HCT116 (cell line): ENCODE data around the gene HOXD10.

Source experiments
- ATF3 ChIP-seq: IDR thresholded peaks from 2 replicates; pipeline ENCODE4 v1.6.1; 2012
- CTCF ChIP-seq, 3 experiments: fragments of 200-600 bp in 1 of 3; sonication (generic) in 1 of 3; IDR thresholded peaks in 2 of 3; conservative IDR thresholded peaks in 1 of 3; 2 replicates each; pipeline ENCODE4 v1.5.1; 2012 to 2017; ENCODE audit warnings: low read depth in 2 of 3, low read length in 2 of 3, antibody characterized with exemption in 1 of 3, borderline replicate concordance in 1 of 3, control low read depth in 1 of 3, mild to moderate bottlenecking in 1 of 3, mixed read lengths in 1 of 3, mixed run types in 1 of 3, moderate library complexity in 1 of 3; ENCODE audit not compliant: insufficient read depth in 1 of 3
- POLR2AphosphoS5 ChIP-seq: IDR thresholded peaks from 2 replicates; pipeline ENCODE4 v1.6.1; 2011; ENCODE audit warnings: mild to moderate bottlenecking, low read depth, low read length, moderate library complexity
- RAD21 ChIP-seq: IDR thresholded peaks from 2 replicates; pipeline ENCODE4 v1.6.1; 2012; ENCODE audit warnings: low read depth, mild to moderate bottlenecking

GRCh38 chr2:176126929-176127773 lies 10.6 kb downstream of the HOXD10 start:
- TF ChIP-seq CTCF (IDR thresholded peaks at IDR 0.05 in 2 of 3, conservative IDR thresholded peaks at IDR 0.05 in 1 of 3; ENCODE audit: borderline replicate concordance in 1 of 3, insufficient read depth in 1 of 3, low read depth in 2 of 3, low read length in 2 of 3) (peak; percentile 64 to 88 (median 87)), ATF3 (no peak), RAD21 (peak; percentile 93), POLR2AphosphoS5 (no peak)
